ENCODE measurements around the gene CHPT1.
A peak's percentile ranks its signal among the peaks of the same experiment; 100 is the strongest.

Gene CHPT1

DNA sequence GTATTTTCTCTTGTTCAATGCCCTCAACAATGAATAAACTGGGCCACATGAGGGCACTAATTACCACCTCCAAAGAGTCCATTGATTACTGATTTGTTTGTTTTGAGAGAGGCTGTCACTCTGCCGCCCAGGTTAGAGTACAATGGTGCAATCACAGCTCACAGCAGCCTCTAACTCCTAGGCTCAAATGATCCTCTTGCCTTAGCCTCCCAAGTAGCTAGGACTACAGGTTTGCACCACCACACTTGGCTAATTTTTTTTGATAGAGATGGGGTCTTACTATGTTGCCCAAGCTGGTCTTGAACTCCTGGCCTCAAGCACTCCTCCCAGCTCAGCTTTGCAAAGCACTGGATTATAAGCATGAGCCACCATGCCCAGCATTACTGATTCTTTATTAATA lies 70.1 kb downstream of the CHPT1 start:
- ChIA-PET CTCF (no interaction called here), POLR2A (no interaction called here)
- TF ChIP-seq L3MBTL2 (conservative IDR thresholded peaks at IDR 0.05) (no peak), FOXK2 (IDR thresholded peaks at IDR 0.05) (no peak)
- DNase-seq (ENCODE audit: extremely low spot score) = no peak

DNA sequence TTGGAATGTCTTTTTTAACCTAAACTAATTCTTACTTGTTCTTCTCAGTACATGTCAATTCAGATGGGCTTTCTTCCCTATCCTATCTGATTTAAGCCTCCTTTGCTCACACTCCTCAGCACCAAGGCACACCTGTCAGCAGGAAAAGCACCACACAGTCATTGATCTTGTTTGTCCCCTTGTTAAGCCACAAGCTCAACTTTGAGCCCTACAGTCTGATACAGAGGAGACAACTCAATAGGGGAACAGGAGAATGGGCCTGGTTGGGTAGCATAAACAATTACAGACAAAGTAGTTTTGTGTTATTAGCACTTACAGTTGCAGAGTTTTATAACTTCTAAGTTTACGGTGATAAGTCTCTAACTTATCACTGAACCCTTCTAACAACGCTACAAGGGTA lies 71.3 kb downstream of the CHPT1 start:
- DNase-seq (ENCODE audit: extremely low spot score) = no peak
- CTCF ChIA-PET = no interaction called here
- no peak for TF ChIP-seq L3MBTL2 (conservative IDR thresholded peaks at IDR 0.05)
- TF ChIP-seq SUZ12 (IDR thresholded peaks at IDR 0.05) = no peak
- TF ChIP-seq NFRKB (IDR thresholded peaks at IDR 0.05) = no peak
- TF ChIP-seq ARNT (IDR thresholded peaks at IDR 0.05) = no peak
- POLR2A ChIA-PET = interaction anchor here (1.4 kb wide), 1 partner anchor 62 kb away, joined by 3 read pairs; the partner anchor contains the start of gene GNPTAB

DNA sequence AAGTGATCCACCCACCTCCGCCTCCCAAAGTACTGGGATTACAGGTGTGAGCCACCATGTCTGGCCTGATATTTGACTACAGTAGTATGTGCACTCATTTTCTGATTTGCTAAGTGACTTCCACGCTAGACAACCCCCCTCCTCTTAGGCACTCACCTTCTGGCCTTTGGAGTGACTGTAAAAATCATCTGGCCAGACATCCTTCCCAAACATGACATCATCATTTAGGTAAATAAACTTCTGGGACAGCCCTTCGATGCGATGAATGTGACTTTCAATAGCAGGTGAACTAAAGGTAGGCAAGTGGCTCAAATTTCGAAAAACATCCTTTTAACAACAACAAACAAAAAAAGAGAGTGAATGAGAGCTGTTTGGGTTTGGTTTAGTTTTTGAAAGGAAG lies 72.4 kb downstream of the CHPT1 start:
- TF ChIP-seq BHLHE40 (IDR thresholded peaks at IDR 0.05; ENCODE audit: borderline replicate concordance) (no peak), SP1 (IDR thresholded peaks at IDR 0.05) (no peak), ZNF384 (IDR thresholded peaks at IDR 0.05) (no peak), ELF4 (IDR thresholded peaks at IDR 0.05) (no peak), FOXA1 (IDR thresholded peaks at IDR 0.05) (no peak), LEF1 (IDR thresholded peaks at IDR 0.05; ENCODE audit: borderline replicate concordance) (no peak), CTBP1 (IDR thresholded peaks at IDR 0.05; ENCODE audit: borderline replicate concordance) (no peak), FOXK2 (IDR thresholded peaks at IDR 0.05) (no peak)
- ChIA-PET POLR2A (no interaction called here), CTCF (interaction anchor here (0.6 kb wide), 1 partner anchor 20 kb away, joined by 9 read pairs; no protein-coding TSS in a partner anchor)
- no peak for DNase-seq (ENCODE audit: extremely low spot score)

DNA sequence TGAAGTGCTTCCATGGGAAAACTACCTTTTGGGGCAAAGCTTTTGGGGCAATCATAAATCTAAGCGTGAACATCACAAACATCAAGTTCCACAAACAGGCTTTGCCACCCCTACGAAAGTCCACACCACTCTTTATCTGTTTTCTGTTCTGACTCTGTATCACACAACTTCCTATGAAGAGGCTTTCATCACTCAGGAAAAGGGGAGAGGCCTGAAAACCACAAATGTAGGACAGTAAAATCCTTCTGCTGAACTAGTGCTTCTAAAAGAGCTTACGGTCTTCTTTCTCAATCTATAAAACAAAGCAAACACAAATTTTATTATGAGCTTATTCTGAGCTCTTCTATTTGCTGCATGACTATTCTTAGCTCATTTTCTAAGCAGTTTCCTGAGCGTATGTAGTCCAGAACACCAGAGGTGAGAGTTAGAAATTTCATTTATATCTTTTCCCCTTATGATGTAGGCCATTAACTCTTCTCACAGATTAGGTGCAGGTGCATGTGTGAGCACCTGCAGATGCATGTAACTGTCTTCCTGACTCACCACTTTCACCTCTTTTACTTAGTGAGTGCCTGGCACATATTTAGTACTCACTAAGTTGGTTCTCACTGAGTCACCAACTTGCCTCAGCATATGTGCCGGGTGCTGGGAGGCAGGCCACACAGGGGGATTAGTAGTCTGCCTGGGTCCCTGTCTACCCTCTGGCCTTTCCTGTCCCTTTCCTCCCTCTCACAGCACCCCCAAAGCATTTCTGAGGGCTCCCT lies 74.8 kb downstream of the CHPT1 start:
- TF ChIP-seq HDGF (IDR thresholded peaks at IDR 0.05; ENCODE audit: borderline replicate concordance) = no peak
- TF ChIP-seq FOXK2 (IDR thresholded peaks at IDR 0.05) = no peak
- no peak for TF ChIP-seq LEF1 (IDR thresholded peaks at IDR 0.05; ENCODE audit: borderline replicate concordance)
- TF ChIP-seq ZNF384 (IDR thresholded peaks at IDR 0.05) = no peak
- no peak for TF ChIP-seq L3MBTL2 (conservative IDR thresholded peaks at IDR 0.05)
- DNase-seq (ENCODE audit: extremely low spot score) = no peak
- CTCF ChIA-PET = interaction anchor here (0.5 to 3.3 kb wide), 7 partner anchors 8 to 1146 kb away, joined by 3 to 21 read pairs (median 5); partner anchors contain the start of gene GNPTAB
- POLR2A ChIA-PET = no interaction called here

DNA sequence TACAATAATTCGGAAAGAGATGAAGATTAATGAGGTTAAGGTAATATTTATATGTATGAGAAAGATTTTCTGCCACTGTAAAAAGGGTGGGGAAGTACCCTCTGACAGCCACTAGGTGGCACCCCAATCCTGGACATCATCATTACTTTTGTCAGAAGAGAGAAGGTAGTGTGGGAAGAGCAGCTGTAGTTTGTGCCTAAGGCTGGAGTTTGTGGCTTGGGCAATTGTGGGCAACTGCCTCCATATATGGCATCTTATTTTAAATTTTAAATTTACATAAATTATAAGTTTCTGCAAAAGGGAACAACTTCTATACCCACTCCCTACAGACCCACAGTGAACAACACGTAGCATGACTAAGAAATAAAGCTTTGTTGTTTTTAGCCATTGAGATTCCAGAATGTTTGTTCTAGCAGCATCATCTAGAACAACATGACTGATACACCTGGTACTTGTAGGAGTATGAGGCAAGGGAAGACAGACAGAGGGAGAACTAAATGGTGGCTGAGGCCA lies 76.3 kb downstream of the CHPT1 start:
- TF ChIP-seq FOXK2 (IDR thresholded peaks at IDR 0.05) (no peak), CTBP1 (IDR thresholded peaks at IDR 0.05; ENCODE audit: borderline replicate concordance) (no peak), NFRKB (IDR thresholded peaks at IDR 0.05) (no peak), ELF4 (IDR thresholded peaks at IDR 0.05) (no peak), SP1 (IDR thresholded peaks at IDR 0.05) (no peak), ZNF384 (IDR thresholded peaks at IDR 0.05) (no peak), TARDBP (IDR thresholded peaks at IDR 0.05) (no peak), ARNT (IDR thresholded peaks at IDR 0.05) (no peak), LEF1 (IDR thresholded peaks at IDR 0.05; ENCODE audit: borderline replicate concordance) (no peak), FOXM1 (IDR thresholded peaks at IDR 0.05; ENCODE audit: borderline replicate concordance) (no peak), BHLHE40 (IDR thresholded peaks at IDR 0.05; ENCODE audit: borderline replicate concordance) (no peak)
- ChIA-PET CTCF (interaction anchor here (0.6 to 3.3 kb wide), 11 partner anchors 10 to 365 kb away, joined by 3 to 21 read pairs (median 3); partner anchors contain the start of gene GNPTAB), POLR2A (interaction anchor here (1.1 kb wide), 1 partner anchor 56 kb away, joined by 3 read pairs; the partner anchor contains the start of gene GNPTAB)
- DNase-seq (ENCODE audit: extremely low spot score) = peak; percentile 65

DNA sequence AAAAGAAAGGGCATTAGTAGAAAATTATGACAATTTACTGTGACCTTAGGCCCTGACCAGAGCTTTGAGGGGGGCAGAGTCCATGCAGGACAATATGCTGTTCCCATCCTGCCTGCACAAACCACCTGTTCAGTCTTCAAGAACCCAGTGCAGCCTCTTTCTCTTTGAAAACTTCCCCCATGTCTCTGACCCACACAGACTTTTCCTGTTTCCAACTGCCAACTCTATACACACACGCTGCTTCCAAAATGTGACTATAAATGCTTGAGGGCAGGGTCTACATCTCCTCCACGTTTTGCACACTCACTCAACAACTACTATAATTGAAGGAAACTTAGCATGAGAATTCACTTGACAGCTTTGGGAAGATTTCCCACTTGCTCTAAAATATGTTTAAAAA lies 78.4 kb downstream of the CHPT1 start:
- no peak for DNase-seq (ENCODE audit: extremely low spot score)
- POLR2A ChIA-PET = no interaction called here
- TF ChIP-seq L3MBTL2 (conservative IDR thresholded peaks at IDR 0.05) = no peak
- no peak for TF ChIP-seq FOXA1 (IDR thresholded peaks at IDR 0.05)
- TF ChIP-seq SUZ12 (IDR thresholded peaks at IDR 0.05) = no peak
- no peak for TF ChIP-seq FOXK2 (IDR thresholded peaks at IDR 0.05)
- no peak for TF ChIP-seq ARNT (IDR thresholded peaks at IDR 0.05)
- no peak for TF ChIP-seq LEF1 (IDR thresholded peaks at IDR 0.05; ENCODE audit: borderline replicate concordance)
- TF ChIP-seq, protein P1, sequence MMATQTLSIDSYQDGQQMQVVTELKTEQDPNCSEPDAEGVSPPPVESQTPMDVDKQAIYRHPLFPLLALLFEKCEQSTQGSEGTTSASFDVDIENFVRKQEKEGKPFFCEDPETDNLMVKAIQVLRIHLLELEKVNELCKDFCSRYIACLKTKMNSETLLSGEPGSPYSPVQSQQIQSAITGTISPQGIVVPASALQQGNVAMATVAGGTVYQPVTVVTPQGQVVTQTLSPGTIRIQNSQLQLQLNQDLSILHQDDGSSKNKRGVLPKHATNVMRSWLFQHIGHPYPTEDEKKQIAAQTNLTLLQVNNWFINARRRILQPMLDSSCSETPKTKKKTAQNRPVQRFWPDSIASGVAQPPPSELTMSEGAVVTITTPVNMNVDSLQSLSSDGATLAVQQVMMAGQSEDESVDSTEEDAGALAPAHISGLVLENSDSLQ (IDR thresholded peaks at IDR 0.05) = no peak
- no peak for TF ChIP-seq ELF4 (IDR thresholded peaks at IDR 0.05)
- TF ChIP-seq NFRKB (IDR thresholded peaks at IDR 0.05) = no peak
- no peak for TF ChIP-seq ZNF384 (IDR thresholded peaks at IDR 0.05)
- TF ChIP-seq SP1 (IDR thresholded peaks at IDR 0.05) = no peak
- TF ChIP-seq HDGF (IDR thresholded peaks at IDR 0.05; ENCODE audit: borderline replicate concordance) = no peak
- CTCF ChIA-PET = no interaction called here

DNA sequence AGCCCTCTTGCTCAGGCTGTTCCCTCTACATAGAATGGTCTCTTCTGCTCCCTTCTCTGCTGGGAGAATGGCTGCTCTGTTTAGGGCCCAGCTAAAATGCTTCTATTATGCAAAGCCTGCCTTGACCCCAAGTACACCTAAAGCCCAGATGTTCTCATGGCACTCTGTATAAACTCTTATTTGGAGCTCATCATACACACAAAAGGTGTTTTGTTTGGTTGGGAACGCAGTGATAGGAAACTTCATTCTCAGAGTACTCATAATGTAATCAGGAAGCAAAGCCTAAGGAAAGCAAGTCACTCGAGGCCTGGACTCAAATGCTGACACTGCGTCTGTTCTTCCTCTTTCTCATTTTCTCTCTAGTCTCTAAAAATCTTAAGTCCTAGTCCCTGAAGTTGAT lies 80.0 kb downstream of the CHPT1 start:
- TF ChIP-seq FOXA1 (IDR thresholded peaks at IDR 0.05) = no peak
- no peak for TF ChIP-seq LEF1 (IDR thresholded peaks at IDR 0.05; ENCODE audit: borderline replicate concordance)
- no peak for TF ChIP-seq BHLHE40 (IDR thresholded peaks at IDR 0.05; ENCODE audit: borderline replicate concordance)
- CTCF ChIA-PET = interaction anchor here (1.0 kb wide), 1 partner anchor 53 kb away, joined by 3 read pairs; the partner anchor contains the start of gene GNPTAB
- DNase-seq (ENCODE audit: extremely low spot score) = no peak
- POLR2A ChIA-PET = no interaction called here

DNA sequence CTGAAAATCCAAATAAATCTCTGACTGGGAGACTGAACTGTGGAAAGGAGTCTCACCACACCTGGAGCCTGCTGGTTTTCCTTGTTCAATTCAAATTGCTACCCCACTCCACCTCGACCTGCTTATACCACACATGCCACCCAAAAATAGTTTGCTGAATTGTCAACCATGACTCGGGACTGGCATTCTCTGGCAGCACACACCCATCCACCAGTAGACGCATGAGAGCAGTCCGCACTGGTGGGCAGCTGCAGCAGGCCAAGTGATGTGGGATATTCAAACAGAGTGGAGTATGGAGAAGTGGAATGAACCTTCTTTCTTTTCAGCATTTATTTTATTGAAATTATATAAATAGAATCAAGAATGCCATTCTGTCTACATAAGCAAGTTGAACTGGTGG lies 80.5 kb downstream of the CHPT1 start:
- no peak for TF ChIP-seq L3MBTL2 (conservative IDR thresholded peaks at IDR 0.05)
- no peak for TF ChIP-seq SP1 (IDR thresholded peaks at IDR 0.05)
- no peak for TF ChIP-seq ARNT (IDR thresholded peaks at IDR 0.05)
- TF ChIP-seq HDGF (IDR thresholded peaks at IDR 0.05; ENCODE audit: borderline replicate concordance) = no peak
- no peak for TF ChIP-seq NFRKB (IDR thresholded peaks at IDR 0.05)
- TF ChIP-seq CTBP1 (IDR thresholded peaks at IDR 0.05; ENCODE audit: borderline replicate concordance) = no peak
- TF ChIP-seq FOXM1 (IDR thresholded peaks at IDR 0.05; ENCODE audit: borderline replicate concordance) = no peak
- TF ChIP-seq FOXK2 (IDR thresholded peaks at IDR 0.05) = no peak
- TF ChIP-seq SUZ12 (IDR thresholded peaks at IDR 0.05) = no peak
- no peak for TF ChIP-seq TARDBP (IDR thresholded peaks at IDR 0.05)
- TF ChIP-seq LEF1 (IDR thresholded peaks at IDR 0.05; ENCODE audit: borderline replicate concordance) = no peak
- no peak for TF ChIP-seq BHLHE40 (IDR thresholded peaks at IDR 0.05; ENCODE audit: borderline replicate concordance)
- no peak for TF ChIP-seq ZNF384 (IDR thresholded peaks at IDR 0.05)
- no peak for TF ChIP-seq FOXA1 (IDR thresholded peaks at IDR 0.05)
- no peak for TF ChIP-seq ELF4 (IDR thresholded peaks at IDR 0.05)
- TF ChIP-seq, protein P1 (IDR thresholded peaks at IDR 0.05) = no peak
- ChIA-PET POLR2A (no interaction called here), CTCF (no interaction called here)
- no peak for DNase-seq (ENCODE audit: extremely low spot score)
